Pulmonary artery endothelial cell (primary cell): Measurements from ENCODE around the gene ST7. TPM values are rescaled to one million over a fixed set of nuclear protein-coding genes. Genes with fewer than 3 reads are reported as not detected.
"Not testable (repeated sequence)": the region's sequence is repeated elsewhere in the genome, so short reads cannot be mapped to it uniquely, and the experiment has no call there.

Source experiments
- DNase-seq: peaks from one replicate; pipeline ENCODE4 v3.0.0-alpha.2; 2011; ENCODE audit warnings: low read depth, low spot score
- total RNA-seq: library from RNA; depleted of rRNA; stranded (reverse); fragments of >200 nt; gene quantifications from 2 replicates; pipeline ENCODE4 v1.2.3, GENCODE V29; 2014

Gene ST7, protein sequence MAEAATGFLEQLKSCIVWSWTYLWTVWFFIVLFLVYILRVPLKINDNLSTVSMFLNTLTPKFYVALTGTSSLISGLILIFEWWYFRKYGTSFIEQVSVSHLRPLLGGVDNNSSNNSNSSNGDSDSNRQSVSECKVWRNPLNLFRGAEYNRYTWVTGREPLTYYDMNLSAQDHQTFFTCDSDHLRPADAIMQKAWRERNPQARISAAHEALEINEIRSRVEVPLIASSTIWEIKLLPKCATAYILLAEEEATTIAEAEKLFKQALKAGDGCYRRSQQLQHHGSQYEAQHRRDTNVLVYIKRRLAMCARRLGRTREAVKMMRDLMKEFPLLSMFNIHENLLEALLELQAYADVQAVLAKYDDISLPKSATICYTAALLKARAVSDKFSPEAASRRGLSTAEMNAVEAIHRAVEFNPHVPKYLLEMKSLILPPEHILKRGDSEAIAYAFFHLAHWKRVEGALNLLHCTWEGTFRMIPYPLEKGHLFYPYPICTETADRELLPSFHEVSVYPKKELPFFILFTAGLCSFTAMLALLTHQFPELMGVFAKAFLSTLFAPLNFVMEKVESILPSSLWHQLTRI
- total RNA-seq = 21.4 and 22.4 TPM in 2 replicates

- no peak for DNase-seq
Measured at GRCh38 chr7:116953372-116953905, at the start of gene ST7. Gene ST7, plus strand, starts transcription at chr7:116953501. Its CDS starts 40 bp downstream, at chr7:116953541.

DNA sequence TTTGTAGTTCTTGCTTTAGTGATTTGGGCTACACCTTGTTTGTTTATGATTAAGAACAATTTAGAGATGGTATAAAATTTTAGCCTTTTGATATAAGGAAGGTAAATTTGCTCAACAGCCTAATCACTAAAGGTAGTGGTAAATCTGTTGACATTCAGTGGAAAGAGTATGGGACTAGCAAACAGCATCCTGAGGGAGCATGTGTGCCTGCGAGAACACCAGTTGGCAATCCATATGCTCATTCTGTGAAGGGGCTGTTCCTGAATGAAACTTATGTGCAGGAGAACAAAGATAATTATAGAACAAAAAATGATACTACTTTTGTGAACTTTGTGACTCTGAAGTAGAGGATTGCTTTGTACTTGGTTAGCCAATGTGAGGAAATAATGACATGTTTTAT is 46.9 kb upstream of the ST7 start:
- no peak for DNase-seq

DNA sequence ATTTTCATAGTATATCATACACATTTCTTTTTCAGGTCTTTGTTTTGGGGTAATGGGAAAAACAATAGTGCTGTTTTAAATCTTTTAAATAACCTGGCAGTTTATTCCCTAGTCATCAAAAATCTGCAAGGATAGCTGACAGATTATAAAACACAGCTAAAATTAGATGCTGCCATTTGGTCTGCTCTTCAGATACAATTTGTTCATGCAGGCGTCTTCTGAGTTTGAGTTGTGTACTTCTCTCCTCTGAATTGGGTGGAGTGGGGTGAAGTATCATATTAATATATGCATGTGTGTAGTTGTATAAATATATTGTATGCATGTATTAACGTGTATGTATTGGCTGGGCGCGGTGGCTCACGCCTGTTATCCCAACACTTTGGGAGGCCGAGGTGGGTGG is 42.9 kb upstream of the ST7 start:
- no peak for DNase-seq

DNA sequence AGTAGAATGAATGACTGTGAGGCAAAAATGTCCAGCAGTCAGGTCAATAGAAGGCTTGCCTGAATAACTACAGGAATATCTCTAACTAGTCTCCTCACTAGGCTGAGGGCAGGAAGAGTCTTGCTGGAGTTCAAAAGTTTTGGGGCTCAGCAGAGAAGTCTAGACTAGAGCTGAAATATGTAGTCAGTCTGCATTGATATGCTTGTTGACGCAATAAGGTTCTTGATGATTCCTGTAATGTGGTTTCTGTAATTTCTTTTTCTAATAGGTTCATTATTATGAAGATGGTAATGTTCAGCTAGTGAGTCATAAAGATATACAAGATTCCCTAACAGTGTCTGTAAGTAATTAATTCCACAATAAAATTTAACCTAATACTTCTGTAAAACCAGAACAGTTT is 41.5 kb upstream of the ST7 start:
- no peak for DNase-seq

- DNase-seq = no peak
Measured at GRCh38 chr7:116912269-116912909, 40.9 kb upstream of the ST7 start.

- DNase-seq = no peak
Measured at GRCh38 chr7:116918704-116919103, 34.6 kb upstream of the ST7 start.

GRCh38 chr7:116920359-116920758 is 32.9 kb upstream of the ST7 start:
- no peak for DNase-seq

DNA sequence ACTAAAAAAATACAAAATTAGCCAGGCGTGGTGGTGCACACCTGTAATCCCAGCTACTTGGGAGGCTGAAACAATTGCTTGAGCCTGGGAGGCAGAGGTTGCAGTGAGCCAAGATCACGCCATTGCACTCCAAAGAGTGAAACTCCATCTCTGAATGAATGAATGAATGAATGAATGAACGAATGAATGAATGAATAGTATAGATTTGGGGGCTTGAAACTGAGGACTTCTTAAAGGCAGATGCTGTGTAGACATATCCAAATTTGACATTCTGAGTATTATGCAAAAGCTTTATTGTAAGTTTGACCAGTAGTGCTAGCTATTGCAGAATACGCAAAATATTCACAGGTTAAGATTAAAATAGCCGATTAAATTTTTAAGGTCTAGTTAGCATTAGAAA is 30.8 kb upstream of the ST7 start:
- DNase-seq = no peak

GRCh38 chr7:116924741-116925140 is 28.6 kb upstream of the ST7 start:
- DNase-seq = no peak

- DNase-seq = no peak
Measured at GRCh38 chr7:116929021-116929420, 24.3 kb upstream of the ST7 start.

DNA sequence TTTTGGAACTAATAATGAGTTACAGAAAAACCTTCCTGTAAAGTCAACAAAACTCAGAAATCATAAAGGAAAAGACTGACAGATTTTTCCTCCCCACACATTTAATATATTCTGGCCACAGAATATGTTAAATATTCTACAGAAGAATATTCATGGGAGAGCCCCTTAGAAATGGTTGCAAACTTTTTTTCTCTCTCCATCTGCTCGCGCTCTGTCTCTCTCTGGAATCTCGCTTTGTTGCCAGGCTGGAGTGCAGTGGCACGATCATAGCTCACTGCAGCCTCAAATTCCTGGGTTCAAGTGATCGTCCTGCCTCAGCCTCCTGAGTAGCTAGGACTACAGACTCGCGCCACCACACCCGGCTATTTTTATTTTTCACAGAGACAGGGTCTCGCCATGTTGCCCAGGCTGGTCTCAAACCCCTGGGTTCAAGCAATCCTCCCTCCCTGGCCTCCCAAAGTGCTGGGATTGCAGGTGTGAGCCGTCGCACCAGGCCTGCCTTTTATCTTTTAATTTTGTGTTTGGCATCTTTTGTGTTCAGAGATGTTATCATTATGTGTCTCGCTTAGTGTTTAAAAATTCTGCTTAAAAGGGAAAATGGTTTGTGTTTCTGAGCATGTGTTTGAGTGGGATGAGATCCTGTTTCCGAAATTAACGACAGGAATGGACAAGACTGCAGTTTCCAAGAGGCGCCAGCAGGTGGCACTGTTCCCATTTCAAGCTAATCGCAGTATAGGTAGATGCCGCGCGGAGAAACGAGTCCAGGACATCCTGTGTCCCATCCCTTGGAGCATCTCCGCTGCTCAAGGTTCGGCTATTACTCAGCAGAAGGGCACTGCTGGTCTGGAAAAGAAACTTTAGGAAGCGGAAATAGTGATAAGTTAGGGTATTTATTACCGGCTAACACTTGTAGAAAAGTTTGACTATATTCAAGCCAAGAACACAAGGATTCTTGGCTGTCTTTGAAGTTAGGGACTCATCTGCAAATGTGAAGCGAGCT is 23.1 kb upstream of the ST7 start:
- peak; percentile 30 for DNase-seq

- DNase-seq = no peak
Measured at GRCh38 chr7:116932566-116932965, 20.7 kb upstream of the ST7 start.

DNA sequence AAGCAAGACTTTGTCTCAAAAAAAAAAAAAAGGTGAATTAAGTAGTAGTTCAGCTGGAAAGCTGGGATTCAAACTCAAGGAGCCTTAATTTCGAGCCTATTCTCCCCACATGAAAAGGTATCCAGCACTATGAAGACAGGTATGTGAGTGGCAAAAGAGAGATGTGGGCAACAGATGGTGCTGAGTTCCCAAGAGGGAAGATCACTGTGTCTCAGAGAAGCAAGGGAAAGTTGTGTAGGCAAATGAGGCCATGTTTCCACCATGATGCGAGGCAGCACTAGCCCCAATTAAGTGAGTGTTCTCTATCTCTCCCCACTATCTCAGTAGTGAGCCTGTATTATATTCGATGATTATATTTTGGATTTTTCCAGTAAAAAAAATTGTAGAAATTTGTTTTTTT is 19.8 kb upstream of the ST7 start:
- no peak for DNase-seq

DNA sequence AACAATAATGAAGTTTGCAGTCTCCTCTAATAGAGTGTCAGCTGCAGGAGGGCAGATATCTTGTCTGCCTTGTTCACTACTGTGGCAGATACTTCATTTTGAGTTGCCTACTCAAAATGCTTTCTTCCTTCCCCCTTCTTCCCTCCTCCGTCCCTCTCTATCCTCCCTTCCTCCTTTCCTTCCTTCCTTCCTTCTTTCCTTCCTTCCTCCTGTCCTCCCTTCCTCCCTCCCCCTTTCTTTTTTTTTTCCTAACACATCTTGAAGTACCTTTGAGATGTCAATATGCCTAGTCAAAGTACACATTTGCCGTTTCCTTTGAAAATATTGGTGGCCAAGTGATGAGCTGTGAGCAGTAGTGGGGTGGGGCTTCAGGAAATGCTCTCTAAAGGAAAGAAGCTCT is 18.7 kb upstream of the ST7 start:
- no peak for DNase-seq

DNA sequence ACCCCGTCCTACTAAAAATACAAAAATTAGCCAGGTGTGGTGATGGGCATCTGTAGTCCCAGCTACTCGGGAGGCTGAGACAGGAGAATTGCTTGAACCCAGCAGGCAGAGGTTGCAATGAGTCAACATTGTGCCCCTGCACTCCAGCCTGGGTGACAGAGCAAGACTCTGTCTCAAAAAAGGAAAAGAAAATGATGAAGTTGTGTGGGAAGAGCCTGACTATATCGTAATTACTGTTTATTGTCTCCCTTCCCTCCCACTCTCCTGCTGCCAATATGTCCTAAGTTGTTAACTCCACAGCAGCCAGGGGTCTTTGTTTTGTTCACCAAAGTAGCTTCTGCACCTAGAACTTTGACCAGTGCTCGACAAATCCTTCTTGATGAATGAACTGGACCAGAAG is 16.5 kb upstream of the ST7 start:
- DNase-seq = not testable (repeated sequence)

GRCh38 chr7:116938678-116939077 is 14.6 kb upstream of the ST7 start:
- DNase-seq = no peak

DNA sequence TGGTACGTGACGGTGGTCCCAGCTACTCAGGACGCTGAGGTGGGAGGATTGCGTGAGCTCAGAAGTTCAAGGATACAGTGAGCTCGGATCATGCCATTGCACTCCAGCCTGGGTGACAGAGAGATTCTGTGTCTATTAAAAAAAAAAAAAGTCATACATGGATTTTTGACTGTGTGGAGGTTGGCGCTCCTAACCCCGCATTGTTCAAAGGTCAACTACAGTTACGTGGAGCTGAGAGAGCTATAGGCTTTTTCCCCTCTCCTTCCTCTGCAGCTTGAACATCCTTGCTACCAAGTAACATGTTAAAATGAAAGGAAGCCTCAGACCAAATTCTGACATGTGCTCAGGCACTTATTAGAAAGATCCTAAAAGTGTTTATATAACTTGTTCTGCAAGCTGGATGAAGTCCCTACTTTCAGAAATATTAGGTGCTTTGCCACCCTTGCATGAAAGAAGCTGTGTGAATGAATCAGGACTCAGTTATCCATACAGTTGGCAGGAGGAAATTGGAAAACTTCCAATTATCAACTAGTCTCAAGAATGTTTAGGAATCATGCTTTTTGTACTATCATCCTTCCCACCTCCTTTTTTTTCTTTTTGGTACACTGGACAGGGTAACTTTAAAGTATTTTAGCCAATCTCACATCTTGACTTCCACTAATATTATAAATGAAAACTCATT is 12.5 kb upstream of the ST7 start:
- DNase-seq = no peak

GRCh38 chr7:116942504-116942903 is 10.8 kb upstream of the ST7 start:
- no peak for DNase-seq

- DNase-seq = no peak
Measured at GRCh38 chr7:116948934-116949333, 4.4 kb upstream of the ST7 start.

DNA sequence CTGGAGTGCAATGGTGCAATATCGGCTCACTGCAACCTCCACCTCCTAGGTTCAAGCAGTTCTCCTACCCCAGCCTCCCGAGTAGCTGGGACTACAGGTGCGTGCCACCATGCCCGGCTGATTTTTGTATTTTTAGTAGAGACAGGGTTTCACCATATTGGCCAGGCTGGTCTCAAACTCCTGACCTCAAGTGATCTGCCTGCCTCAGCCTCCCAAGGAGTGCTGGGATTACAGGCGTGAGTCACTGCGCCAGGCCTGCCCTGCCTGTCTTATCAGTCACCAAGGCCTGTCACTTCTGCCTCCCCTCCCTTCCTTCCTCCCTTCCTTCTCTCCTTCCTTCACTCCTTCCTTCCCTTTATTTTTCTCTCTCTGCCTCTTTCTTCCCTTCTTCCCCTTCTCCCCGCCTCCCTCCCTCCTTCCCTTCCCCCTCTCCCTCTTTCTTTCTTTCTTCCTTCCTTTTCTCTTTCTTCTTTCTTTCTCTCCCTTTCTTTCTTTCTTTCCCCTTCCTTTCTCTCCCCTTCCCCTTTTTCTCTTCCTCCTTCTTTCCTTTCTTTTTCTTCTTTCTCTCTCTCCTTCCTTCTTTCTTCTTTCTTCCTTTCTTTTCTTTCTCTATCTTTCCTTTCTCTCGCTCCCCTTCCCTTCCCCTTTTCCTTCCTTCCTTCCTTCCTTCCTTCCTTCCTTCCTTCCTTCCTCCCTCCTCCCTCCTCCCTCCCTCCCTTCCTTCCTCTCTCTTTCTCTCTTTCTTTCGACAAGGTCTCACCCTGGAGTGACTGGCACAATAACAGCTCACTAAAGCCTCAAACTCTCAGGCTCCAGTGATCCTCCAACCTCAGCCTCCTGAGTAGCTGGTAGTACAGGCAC is 3.1 kb upstream of the ST7 start:
- no peak for DNase-seq
